RKO (cell line): Measurements from ENCODE around the gene ING1.

Source experiments
- DNase-seq: peaks from one replicate; pipeline ENCODE4 v3.0.0-alpha.2; 2016; ENCODE audit warnings: low spot score

Gene ING1

DNA sequence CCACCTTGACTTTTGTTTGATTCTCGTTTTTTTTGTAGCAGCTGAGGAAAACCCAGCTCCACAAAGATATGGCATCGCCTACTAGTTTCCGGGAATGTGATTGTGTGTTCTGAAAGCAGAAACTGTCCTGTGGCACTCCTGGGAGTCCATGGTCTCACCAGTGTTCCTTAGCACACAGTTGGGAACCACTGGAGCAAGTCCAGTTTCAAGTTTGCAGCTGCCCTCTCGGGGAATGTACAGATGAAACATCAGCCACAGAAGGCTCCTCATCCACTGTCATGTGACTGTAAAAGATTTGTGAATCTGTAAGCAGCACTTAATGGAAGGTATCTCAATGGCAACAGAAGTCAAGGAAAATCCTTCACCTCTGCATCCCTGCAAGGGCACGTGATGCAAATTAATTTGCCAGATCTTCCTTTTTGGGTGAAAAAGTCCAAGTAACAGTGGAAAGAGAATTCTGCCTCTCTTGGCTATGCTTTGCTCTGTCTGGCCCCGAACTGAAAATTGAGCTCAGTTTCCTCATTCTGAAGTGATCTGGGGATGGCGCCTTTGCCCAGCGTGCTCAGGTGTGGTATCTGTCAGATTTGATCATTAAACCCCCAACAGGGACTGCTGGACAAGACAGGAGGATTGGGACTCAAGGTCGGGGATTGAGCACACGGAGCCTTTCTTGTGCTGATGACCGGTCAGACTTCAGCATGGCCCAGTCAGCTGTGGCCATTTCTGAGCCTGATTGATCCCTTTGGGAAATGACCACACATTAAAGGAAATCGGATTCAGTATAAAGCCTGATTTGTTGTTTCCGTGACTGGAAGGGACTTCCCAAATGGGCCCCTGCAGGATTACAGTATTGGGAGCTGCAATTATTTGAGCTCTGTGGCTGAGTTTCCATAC is 58.8 kb downstream of the ING1 start:
- no peak for DNase-seq
